T-helper 17 cell (primary cell): Measurements from ENCODE around the gene PSMC5. TPM values are rescaled to one million over a fixed set of nuclear protein-coding genes. Genes with fewer than 3 reads are reported as not detected.
"Not testable (repeated sequence)": the region's sequence is repeated elsewhere in the genome, so short reads cannot be mapped to it uniquely, and the experiment has no call there.

Experiments used
- ATAC-seq: fragments of 150-1000 bp; cut with Tn5 transposase; 2 replicates; pipeline ENCODE4 v1.10.0; 2021; ENCODE audit warnings: mild to moderate bottlenecking, moderate library complexity
- DNase-seq, 3 donors: peaks; one replicate each; pipeline versions ENCODE4 v3.0.0 to v3.0.0-alpha.2; 2020 to 2021
- H3K9me3 ChIP-seq: one replicate; pipeline ENCODE4 v1.7.0; 2013; ENCODE audit warnings: low read length, mild to moderate bottlenecking; ENCODE audit not compliant: control insufficient read depth, poor library complexity, severe bottlenecking
- H3K27ac Mint-ChIP-seq: one replicate; pipeline ENCODE4 v1.8.0; 2022; ENCODE audit warnings: mild to moderate bottlenecking, moderate library complexity, mixed read lengths
- H3K27me3 Mint-ChIP-seq: one replicate; pipeline ENCODE4 v1.8.0; 2022; ENCODE audit warnings: mixed read lengths
- H3K36me3 Mint-ChIP-seq: one replicate; pipeline ENCODE4 v1.8.0; 2022; ENCODE audit warnings: low read depth, mixed read lengths
- H3K4me1 Mint-ChIP-seq: one replicate; pipeline ENCODE4 v1.8.0; 2022; ENCODE audit warnings: mild to moderate bottlenecking, mixed read lengths
- H3K4me3 Mint-ChIP-seq: one replicate; pipeline ENCODE4 v1.8.0; 2022; ENCODE audit warnings: mild to moderate bottlenecking, moderate library complexity, mixed read lengths
- total RNA-seq, 4 donors: library from RNA in 2 of 4; stranded (reverse) in 2 of 4; gene quantifications; one replicate each; pipeline ENCODE4 v1.2.3 and lab custom pipeline; 2022 to 2026

PSMC5 gene
- total RNA-seq, 2 donors from 2014 or later = 83.5 to 92.2 TPM

DNA sequence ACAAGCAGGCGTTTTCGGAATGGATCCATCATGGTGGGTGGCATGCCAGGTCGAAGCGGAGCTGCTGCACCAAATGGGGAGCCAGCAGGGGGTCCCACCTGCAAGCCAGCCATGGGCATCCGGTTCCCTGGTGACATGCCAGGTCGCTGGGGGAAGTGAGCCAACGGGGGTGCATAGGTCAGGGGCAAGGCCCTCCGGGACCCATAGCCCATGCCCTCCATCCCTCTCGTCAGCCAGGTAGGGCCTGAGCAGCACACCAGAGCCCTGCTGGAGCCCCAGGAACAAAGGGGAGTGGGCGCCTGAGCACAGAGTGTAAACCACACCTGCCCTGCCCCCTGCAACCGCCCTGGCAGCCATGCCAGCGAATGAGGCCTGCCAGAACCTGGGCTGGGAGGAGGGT lies 10.2 kb downstream of the PSMC5 start:
- H3K4me3 Mint-ChIP-seq = no peak overlapping the region
- H3K36me3 Mint-ChIP-seq = no peaks in the 10 kb centered on the region
- H3K9me3 ChIP-seq = no peaks in the 10 kb centered on the region
- peak overlapping the region; percentile 86 for H3K27ac Mint-ChIP-seq
- peaks cover 40% of the 10 kb centered on the region for H3K4me1 Mint-ChIP-seq
- no peaks in the 10 kb centered on the region for H3K27me3 Mint-ChIP-seq
- DNase-seq (no peak), ATAC-seq (no peak)

DNA sequence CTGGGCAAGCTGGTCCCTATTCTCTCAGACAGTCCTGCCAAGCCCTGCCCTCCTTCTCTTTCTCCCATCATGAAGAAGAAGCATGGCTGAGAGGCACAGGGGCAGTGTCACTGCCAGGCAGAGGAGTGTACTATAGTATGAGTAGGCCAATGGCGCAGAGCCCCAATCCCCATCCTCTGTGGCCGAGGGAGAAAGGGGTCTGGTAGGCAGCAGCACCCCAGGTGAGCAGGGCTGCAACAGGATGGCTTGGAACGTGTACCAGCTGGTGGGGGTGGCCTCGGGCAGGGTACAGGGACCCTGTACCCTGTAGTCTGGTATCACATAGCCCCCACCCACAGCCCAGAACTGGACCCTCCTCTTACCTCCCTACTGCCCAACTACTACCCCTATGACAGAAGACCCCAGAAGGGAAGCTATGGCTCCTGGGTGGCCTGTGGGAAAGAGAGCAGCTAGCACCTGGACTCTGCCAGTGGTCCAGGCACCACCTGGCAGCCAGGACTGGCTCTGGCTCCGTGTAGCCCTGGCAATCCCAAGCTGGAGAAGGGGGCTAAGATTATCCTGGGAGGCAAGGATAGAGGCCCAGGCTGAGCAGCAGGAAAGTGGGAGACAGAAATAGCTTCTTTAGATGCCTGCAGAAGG lies 10.8 kb downstream of the PSMC5 start:
- Mint-ChIP-seq H3K4me1 (peaks cover 36% of the 10 kb centered on the region), H3K27ac (peak overlapping the region; percentile 86), H3K4me3 (no peak overlapping the region), H3K36me3 (no peaks in the 10 kb centered on the region), H3K27me3 (no peaks in the 10 kb centered on the region)
- H3K9me3 ChIP-seq = no peaks in the 10 kb centered on the region
- no peak for DNase-seq
- no peak for ATAC-seq

DNA sequence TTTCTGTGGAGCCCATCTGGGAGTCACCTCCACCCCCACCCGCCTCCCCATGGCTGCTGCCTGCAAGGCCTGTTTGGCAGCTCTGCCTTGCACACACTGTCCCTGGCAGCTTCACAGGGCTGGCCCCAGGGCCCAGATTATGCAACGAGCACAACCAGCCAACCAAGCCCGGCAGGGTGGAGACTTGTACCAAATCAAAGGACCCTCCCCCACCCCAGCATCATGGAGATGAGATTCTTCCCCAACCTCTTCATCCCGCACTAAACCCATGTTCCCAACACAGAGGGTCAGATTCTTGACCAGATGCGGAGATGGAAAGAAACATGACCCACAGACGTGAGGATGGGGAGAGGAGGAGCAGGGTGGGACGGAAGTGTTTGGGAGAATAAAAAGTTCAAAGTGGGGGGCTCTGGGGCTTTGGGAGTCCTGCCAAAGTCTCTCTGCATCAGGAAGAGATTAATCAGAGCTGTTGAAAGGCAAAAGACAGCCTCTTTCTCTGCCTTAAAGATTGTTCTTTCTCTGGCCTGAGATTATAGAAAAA lies 11.5 kb downstream of the PSMC5 start:
- Mint-ChIP-seq H3K4me1 (peaks cover 37% of the 10 kb centered on the region), H3K36me3 (no peaks in the 10 kb centered on the region)

DNA sequence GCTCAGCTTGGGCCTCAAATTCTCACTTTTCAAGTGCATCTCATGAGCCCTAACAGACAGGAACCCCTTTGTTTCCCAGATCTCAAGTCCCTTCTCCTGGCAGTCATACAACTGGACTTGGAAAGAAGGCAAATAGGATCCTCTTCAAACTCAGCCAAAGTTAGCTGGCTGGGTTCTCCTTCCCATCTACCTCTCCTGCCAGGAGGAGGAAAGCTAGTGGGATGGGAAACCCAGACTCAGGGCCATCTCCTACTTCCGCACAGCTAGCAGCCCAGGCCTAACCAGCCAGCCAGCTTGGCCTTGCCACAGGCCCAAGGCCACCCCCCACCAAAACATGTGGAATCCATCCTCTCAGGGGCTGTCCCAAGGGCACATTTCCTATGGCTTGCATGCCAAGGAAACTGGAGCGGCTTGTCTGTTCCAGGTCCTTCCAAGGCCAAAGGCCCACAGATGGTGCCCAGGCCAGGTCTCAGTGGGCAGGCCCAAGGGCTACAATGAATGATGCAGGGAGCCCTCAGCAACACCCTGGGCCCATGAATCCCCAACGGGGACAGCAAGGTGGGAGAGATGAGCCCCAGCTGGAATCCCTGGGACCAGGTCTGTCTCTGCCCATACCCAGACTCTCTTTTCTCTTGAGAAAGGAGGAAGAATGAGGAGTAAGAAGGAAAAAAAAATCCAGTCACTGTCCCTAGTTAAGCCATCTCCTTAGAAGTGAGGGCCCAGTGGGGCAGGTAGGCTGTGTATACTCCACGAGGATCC lies 13.5 kb downstream of the PSMC5 start:
- H3K9me3 ChIP-seq = no peaks in the 10 kb centered on the region
- Mint-ChIP-seq H3K27ac (peak overlapping the region; percentile 95), H3K4me1 (peaks cover 36% of the 10 kb centered on the region), H3K36me3 (no peaks in the 10 kb centered on the region), H3K4me3 (peak overlapping the region; percentile 94), H3K27me3 (no peaks in the 10 kb centered on the region)
- DNase-seq = no peak
- ATAC-seq = no peak

More for the DNA sequence above, 11.5 kb downstream of the PSMC5 start:
- no peaks in the 10 kb centered on the region for H3K27me3 Mint-ChIP-seq
- no peak for DNase-seq
- H3K9me3 ChIP-seq = no peaks in the 10 kb centered on the region
- ATAC-seq = no peak
- H3K27ac Mint-ChIP-seq = peak overlapping the region; percentile 86
- H3K4me3 Mint-ChIP-seq = peak overlapping the region; percentile 62

DNA sequence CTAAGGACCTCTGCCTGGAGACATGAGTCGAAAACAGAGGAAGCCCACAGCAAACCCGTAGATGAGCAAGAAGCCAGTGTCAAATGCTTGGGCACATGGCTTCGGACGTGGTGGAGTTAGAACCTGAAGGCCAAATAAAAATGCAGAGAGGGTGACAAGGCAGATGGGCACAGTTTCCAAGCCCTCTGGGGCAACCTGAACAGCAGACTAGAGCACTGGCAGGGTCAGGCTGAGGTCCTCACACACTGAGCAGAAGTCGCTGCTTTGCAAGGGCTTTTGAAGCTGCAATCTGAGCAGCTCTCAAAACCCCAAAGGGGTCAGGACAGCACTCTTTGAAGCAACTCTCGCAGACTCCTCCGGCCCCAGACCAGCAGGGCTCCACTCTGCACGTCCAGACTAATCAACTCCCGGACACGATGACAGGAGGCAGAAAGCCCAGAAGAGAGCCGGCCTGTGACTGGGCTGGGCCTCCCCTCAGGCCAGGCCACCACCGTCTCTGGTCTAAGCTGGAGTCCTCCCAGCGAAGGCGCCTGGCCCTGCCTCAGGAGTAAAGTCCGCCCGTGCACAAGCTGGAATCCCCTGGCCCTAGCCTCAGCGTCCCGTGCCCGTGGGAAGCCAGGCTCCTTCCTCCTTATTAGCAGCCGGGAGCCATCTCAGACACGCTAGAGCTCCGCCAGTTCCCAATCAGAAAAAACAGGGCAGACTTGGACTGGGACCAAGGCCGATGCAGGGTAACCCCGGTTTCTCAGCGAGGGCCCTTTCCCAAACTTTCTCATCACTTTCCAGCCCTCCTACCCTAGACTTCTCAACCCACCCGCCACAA lies 14.3 kb downstream of the PSMC5 start:
- Mint-ChIP-seq H3K27ac (peak overlapping the region; percentile 95), H3K36me3 (no peaks in the 10 kb centered on the region), H3K27me3 (no peaks in the 10 kb centered on the region), H3K4me3 (peak overlapping the region; percentile 94), H3K4me1 (peaks cover 36% of the 10 kb centered on the region)
- ATAC-seq (no peak), DNase-seq (no peak)
- no peaks in the 10 kb centered on the region for H3K9me3 ChIP-seq

DNA sequence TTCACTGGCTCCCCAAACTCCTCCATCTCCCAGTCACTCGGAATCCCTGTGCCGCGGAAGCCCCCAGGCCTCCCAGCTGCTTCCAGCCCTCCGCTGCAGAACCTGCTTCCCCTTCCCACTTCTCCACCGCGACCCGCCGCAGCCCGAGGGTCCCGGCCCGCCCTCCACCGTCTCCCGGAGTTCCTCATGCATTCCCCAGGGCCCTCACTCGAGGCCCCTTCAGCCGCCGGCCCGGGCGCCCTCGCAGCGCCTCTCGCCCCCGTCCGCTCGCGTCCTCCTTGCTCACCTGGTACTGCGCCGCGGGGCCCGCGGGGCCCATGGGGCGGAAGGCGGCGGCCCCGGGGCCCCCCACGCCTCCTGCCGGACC lies 14.9 kb downstream of the PSMC5 start:
- no peaks in the 10 kb centered on the region for H3K27me3 Mint-ChIP-seq
- no peaks in the 10 kb centered on the region for H3K9me3 ChIP-seq
- H3K36me3 Mint-ChIP-seq = no peaks in the 10 kb centered on the region
- ATAC-seq (peak; percentile 26), DNase-seq (peak in 1 of 3 donors; percentile 32)
- H3K4me1 Mint-ChIP-seq = peaks cover 34% of the 10 kb centered on the region
- peak overlapping the region; percentile 94 for H3K4me3 Mint-ChIP-seq
- peak overlapping the region; percentile 95 for H3K27ac Mint-ChIP-seq

DNA sequence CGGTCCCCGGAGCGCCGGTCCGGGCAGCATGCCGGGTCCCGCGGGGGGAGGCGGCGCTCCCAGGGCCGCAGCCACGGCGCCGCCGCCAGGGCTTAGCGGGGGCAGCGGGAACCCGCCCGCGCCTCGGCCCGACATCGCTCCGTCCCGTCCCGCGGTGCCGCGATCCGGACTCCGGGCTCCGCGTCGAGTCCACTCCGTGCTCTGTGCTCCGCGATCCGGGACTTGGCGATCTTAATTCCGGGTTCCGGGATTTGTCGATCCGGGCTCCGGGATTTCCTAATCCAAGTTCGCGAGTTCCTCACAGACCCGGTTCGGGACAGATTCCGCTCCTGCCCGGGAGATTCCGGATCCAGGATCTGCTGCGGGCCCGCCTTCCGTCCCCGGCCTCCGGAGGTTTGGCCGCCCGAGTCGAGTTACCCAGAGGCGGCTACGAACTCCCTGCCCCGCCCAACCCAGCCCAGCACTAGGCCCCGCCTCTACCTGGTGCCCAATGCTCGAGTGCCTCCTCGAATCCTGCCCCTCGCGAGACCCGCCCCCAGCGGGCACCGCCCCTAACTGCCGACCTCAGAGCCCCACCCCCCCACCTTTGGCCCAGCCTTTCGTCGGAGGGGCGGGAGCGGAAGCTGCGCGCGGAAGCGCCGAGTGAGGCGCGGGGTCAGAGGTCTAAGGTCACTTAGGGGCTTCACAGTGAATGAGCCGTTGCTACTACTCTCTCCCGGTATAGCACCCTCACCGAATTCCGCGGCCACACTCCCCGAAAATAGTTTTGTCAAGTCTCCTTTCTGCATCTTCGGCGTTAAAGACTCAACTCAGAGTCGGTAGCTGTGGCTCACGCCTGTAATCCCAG lies 15.5 kb downstream of the PSMC5 start, which contains the start of gene SMARCD2:
TSS of gene SMARCD2 (minus strand) at position 146 of the 847 bp plus-strand sequence. CDS start at position 135, 11 bp downstream.
- no peaks in the 10 kb centered on the region for H3K9me3 ChIP-seq
- Mint-ChIP-seq H3K27me3 (no peaks in the 10 kb centered on the region), H3K36me3 (no peaks in the 10 kb centered on the region), H3K27ac (peak within 1 kb of the TSS; percentile 95), H3K4me3 (peak within 1 kb of the TSS; percentile 94), H3K4me1 (peaks cover 35% of the 10 kb centered on the region)
- peak; percentile 89 for ATAC-seq
- peak; percentile 96 to 99 (median 99) for DNase-seq

DNA sequence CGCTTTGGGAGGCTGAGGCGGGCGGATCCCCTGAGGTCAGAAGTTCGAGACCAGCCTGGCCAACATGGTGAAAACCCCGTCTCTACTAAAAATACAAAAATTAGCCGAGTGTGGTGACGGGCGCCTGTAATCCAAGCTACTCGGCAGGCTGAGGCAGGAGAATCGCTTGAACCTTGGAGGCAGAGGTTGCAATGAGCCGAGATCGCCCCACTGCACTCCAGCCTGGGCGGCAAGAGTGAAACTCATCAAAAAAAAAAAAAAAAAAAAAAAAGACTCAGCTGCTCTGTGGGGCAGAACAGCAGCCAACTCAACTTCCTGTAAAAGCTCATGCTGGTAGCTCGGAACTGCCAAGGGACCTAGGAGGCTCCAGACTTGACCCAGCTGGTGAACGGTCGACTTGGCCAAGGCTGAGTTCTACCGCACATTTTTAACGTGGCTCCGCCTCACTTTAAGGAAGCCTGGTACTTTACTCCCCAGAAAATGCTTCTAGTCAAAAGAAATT lies 16.2 kb downstream of the PSMC5 start:
- Mint-ChIP-seq H3K4me3 (peak overlapping the region; percentile 94), H3K4me1 (peaks cover 35% of the 10 kb centered on the region), H3K27ac (peak overlapping the region; percentile 95)
- H3K9me3 ChIP-seq, H3K27me3 Mint-ChIP-seq, H3K36me3 Mint-ChIP-seq: not testable (repeated sequence)
- DNase-seq = peak in 1 of 3 donors; percentile 15
- peak; percentile 12 for ATAC-seq

DNA sequence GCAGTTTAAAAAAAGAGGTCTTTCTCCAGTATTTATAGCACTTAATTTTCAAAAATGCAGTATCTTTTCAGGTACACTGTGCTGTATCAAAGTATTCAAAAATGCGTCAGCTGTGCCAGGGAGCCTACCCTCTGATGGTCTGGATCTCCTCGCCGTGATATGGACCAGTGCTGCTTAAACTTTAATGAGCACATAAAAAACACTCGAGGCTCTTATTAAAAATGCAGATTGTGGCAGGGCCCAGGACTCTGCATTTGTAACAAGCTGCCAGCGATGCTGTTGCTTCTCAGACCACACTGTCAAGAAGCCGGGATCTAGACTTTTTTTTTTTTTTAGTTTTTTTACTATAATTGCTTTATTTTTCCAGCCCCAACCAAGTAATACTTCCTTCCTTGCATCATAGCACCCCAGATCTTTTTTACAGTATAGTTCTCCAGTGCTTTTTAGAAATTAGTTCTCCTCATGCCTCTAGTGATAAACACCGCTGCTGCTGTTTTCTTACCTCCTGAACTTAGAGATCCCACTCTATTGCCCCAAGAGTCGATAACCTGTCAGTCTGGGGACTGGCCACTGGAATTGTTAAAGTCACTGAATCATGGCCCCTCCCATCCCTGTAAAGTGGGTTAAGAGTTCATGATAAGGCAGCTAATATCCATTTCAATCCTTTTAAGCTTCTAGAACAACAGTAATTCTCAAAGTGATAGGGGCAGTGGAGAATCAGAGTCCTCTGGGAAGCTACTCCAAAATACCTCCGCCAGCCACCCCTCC lies 16.9 kb downstream of the PSMC5 start:
- H3K27me3 Mint-ChIP-seq = no peaks in the 10 kb centered on the region
- peak overlapping the region; percentile 94 for H3K4me3 Mint-ChIP-seq
- no peaks in the 10 kb centered on the region for H3K9me3 ChIP-seq
- no peak for ATAC-seq
- no peaks in the 10 kb centered on the region for H3K36me3 Mint-ChIP-seq
- H3K4me1 Mint-ChIP-seq = peaks cover 37% of the 10 kb centered on the region
- peak overlapping the region; percentile 95 for H3K27ac Mint-ChIP-seq
- no peak for DNase-seq

DNA sequence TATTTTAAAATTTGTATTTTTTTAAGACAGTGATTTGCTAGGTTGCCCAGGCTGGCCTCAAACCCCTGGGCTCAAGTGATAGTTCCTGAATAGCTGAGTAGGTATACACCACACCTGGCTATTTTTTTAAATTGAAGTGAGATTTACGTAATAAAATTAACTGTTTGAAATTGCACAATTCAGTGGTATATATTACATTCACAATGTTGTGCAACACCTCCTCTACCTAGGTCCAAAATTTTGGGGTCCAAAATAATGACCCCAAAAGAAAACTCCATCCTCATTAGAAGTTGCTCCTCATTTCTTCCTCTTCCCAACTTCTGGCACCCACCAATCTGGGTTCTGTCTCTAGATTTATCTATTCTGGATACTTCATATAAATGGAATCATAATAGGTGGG lies 18.3 kb downstream of the PSMC5 start:
- Mint-ChIP-seq H3K27ac (no peak overlapping the region), H3K4me1 (peaks cover 34% of the 10 kb centered on the region), H3K4me3 (no peak overlapping the region), H3K36me3 (no peaks in the 10 kb centered on the region), H3K27me3 (no peaks in the 10 kb centered on the region)
- no peaks in the 10 kb centered on the region for H3K9me3 ChIP-seq
- ATAC-seq (no peak), DNase-seq (no peak)

DNA sequence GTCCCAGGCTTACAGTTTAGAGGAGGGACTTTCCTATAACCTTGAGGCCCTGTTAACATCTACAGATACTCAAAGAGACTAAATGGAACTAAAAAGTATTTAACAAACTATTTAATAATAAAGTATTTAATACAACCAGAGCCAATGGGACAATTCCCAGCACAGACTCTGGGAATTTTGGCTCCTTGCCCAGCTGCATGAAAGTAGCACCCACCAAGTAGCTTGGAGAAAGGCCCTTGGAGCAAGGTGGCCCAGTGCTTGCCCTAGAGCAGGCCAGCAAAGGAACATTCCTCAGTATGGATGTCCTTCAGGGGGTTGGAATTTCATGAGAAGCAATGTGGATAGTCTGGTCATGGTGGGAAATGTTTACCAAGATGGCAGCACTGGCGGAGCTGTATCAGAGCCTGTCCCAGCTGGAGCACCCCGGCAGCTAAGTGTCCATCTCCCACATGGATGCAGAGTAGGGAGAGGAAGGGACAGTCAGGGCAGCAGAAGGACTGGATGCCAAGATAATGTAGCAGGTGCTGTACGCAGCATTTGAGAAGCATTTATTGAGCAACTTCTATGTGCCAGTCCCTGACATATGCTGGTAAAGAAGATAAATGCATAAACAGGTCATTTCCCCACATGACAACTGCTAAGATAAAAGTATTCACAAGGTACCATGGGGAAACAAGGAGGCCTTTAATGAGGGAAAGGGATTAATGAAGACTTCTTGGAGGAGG lies 20.5 kb downstream of the PSMC5 start:
- H3K27me3 Mint-ChIP-seq = no peaks in the 10 kb centered on the region
- H3K4me1 Mint-ChIP-seq = peaks cover 21% of the 10 kb centered on the region
- peak overlapping the region; percentile 80 for H3K4me3 Mint-ChIP-seq
- no peak for ATAC-seq
- H3K27ac Mint-ChIP-seq = peak overlapping the region; percentile 17
- H3K36me3 Mint-ChIP-seq = no peaks in the 10 kb centered on the region
- no peaks in the 10 kb centered on the region for H3K9me3 ChIP-seq
- no peak for DNase-seq
